GM23338 (cell line): ENCODE results near the gene DLGAP4. TPM values are rescaled to one million over a fixed set of nuclear protein-coding genes. Genes with fewer than 3 reads are reported as not detected.

Source experiments
- CREB1 ChIP-seq: fragments of 250-450 bp; sonication (Bioruptor Pico); IDR thresholded peaks from 2 replicates; pipeline ENCODE4 v1.5.0; 2020; ENCODE audit warnings: low read depth, mild to moderate bottlenecking, moderate library complexity
- CTCF ChIP-seq, 2 experiments: fragments of 200-600 bp in 1 of 2; sonication (generic) in 1 of 2; conservative IDR thresholded peaks; 2 replicates each; pipeline versions ENCODE4 v1.5.1 to v1.6.1; 2016 to 2017; ENCODE audit warnings: antibody characterized with exemption in 2 of 2, low read depth in 2 of 2, mild to moderate bottlenecking in 2 of 2, moderate library complexity in 1 of 2
- POLR2AphosphoS5 ChIP-seq: IDR thresholded peaks from 2 replicates; pipeline ENCODE4 v1.6.1; 2016; ENCODE audit warnings: antibody characterized with exemption, low read depth
- STAT1 ChIP-seq: IDR thresholded peaks from one replicate; pipeline ENCODE4 v1.6.1; 2016; ENCODE audit warnings: antibody characterized with exemption; ENCODE audit not compliant: unreplicated experiment
- ZNF114 ChIP-seq: fragments of 250-450 bp; sonication (Bioruptor Pico); IDR thresholded peaks from 2 replicates; pipeline ENCODE4 v1.5.0; 2020; ENCODE audit warnings: mild to moderate bottlenecking, moderate library complexity
- ZNF331 ChIP-seq: fragments of 250-450 bp; sonication (Bioruptor Pico); IDR thresholded peaks from 2 replicates; pipeline ENCODE4 v1.5.0; 2020; ENCODE audit warnings: low read depth, mild to moderate bottlenecking, moderate library complexity
- polyA plus RNA-seq: library from polyadenylated mRNA; unstranded; fragments of >200 nt; fragmentation: Nextera tagmentation; extraction: Ambion mirVana; gene quantifications from 2 replicates; pipeline ENCODE4 v1.2.1, GENCODE V29; 2016
- total RNA-seq: library from RNA; depleted of rRNA; stranded (reverse); fragments of >200 nt; shearing (Covaris generic); gene quantifications from 2 replicates; pipeline ENCODE4 v1.2.3, GENCODE V29; 2014
- TF ChIP-seq, protein P1 (sequence below): fragments of 250-450 bp; sonication (Bioruptor Pico); IDR thresholded peaks from 2 replicates; pipeline ENCODE4 v1.5.0; 2020; ENCODE audit warnings: mild to moderate bottlenecking, moderate library complexity
- TF ChIP-seq, protein P2 (sequence below): IDR thresholded peaks from 2 replicates; pipeline ENCODE4 v1.6.1; 2016; ENCODE audit warnings: antibody characterized with exemption

Gene DLGAP4
- total and polyA plus RNA-seq, 2 experiments from 2014 or later = 46.1 to 52.2 TPM

- TF ChIP-seq, protein P1, sequence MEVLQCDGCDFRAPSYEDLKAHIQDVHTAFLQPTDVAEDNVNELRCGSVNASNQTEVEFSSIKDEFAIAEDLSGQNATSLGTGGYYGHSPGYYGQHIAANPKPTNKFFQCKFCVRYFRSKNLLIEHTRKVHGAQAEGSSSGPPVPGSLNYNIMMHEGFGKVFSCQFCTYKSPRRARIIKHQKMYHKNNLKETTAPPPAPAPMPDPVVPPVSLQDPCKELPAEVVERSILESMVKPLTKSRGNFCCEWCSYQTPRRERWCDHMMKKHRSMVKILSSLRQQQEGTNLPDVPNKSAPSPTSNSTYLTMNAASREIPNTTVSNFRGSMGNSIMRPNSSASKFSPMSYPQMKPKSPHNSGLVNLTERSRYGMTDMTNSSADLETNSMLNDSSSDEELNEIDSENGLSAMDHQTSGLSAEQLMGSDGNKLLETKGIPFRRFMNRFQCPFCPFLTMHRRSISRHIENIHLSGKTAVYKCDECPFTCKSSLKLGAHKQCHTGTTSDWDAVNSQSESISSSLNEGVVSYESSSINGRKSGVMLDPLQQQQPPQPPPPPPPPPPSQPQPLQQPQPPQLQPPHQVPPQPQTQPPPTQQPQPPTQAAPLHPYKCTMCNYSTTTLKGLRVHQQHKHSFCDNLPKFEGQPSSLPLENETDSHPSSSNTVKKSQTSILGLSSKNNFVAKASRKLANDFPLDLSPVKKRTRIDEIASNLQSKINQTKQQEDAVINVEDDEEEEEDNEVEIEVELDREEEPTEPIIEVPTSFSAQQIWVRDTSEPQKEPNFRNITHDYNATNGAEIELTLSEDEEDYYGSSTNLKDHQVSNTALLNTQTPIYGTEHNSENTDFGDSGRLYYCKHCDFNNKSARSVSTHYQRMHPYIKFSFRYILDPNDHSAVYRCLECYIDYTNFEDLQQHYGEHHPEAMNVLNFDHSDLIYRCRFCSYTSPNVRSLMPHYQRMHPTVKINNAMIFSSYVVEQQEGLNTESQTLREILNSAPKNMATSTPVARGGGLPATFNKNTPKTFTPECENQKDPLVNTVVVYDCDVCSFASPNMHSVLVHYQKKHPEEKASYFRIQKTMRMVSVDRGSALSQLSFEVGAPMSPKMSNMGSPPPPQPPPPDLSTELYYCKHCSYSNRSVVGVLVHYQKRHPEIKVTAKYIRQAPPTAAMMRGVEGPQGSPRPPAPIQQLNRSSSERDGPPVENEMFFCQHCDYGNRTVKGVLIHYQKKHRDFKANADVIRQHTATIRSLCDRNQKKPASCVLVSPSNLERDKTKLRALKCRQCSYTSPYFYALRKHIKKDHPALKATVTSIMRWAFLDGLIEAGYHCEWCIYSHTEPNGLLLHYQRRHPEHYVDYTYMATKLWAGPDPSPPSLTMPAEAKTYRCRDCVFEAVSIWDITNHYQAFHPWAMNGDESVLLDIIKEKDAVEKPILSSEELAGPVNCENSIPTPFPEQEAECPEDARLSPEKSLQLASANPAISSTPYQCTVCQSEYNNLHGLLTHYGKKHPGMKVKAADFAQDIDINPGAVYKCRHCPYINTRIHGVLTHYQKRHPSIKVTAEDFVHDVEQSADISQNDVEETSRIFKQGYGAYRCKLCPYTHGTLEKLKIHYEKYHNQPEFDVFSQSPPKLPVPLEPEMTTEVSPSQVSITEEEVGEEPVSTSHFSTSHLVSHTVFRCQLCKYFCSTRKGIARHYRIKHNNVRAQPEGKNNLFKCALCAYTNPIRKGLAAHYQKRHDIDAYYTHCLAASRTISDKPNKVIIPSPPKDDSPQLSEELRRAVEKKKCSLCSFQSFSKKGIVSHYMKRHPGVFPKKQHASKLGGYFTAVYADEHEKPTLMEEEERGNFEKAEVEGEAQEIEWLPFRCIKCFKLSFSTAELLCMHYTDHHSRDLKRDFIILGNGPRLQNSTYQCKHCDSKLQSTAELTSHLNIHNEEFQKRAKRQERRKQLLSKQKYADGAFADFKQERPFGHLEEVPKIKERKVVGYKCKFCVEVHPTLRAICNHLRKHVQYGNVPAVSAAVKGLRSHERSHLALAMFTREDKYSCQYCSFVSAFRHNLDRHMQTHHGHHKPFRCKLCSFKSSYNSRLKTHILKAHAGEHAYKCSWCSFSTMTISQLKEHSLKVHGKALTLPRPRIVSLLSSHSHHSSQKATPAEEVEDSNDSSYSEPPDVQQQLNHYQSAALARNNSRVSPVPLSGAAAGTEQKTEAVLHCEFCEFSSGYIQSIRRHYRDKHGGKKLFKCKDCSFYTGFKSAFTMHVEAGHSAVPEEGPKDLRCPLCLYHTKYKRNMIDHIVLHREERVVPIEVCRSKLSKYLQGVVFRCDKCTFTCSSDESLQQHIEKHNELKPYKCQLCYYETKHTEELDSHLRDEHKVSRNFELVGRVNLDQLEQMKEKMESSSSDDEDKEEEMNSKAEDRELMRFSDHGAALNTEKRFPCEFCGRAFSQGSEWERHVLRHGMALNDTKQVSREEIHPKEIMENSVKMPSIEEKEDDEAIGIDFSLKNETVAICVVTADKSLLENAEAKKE = no peak
- TF ChIP-seq, protein P2, sequence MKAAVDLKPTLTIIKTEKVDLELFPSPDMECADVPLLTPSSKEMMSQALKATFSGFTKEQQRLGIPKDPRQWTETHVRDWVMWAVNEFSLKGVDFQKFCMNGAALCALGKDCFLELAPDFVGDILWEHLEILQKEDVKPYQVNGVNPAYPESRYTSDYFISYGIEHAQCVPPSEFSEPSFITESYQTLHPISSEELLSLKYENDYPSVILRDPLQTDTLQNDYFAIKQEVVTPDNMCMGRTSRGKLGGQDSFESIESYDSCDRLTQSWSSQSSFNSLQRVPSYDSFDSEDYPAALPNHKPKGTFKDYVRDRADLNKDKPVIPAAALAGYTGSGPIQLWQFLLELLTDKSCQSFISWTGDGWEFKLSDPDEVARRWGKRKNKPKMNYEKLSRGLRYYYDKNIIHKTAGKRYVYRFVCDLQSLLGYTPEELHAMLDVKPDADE = no peak
- TF ChIP-seq POLR2AphosphoS5 (no peak), ZNF114 (CRISPR knock-in tag) (no peak), STAT1 (no peak), CREB1 (no peak), ZNF331 (CRISPR knock-in tag) (no peak), CTCF (conservative IDR thresholded peaks at IDR 0.05; ENCODE audit: low read depth in 2 of 2) (no peak)
Observed at GRCh38 chr20:36441416-36441815, 135.3 kb downstream of the DLGAP4 start (continued).
